Ishikawa (cell line): ENCODE data around the gene INS.

Experiments
- CEBPB ChIP-seq: IDR thresholded peaks from 2 replicates; pipeline ENCODE4 v1.6.1; 2012
- CREB1 ChIP-seq: IDR thresholded peaks from 2 replicates; pipeline ENCODE4 v1.6.1; 2012; ENCODE audit warnings: low read depth
- EGR1 ChIP-seq: IDR thresholded peaks from 2 replicates; pipeline ENCODE4 v1.6.1; 2012
- EP300 ChIP-seq: IDR thresholded peaks from 2 replicates; pipeline ENCODE4 v1.6.1; 2012; ENCODE audit warnings: borderline replicate concordance
- FOXM1 ChIP-seq: IDR thresholded peaks from 2 replicates; pipeline ENCODE4 v1.6.1; 2012; ENCODE audit warnings: low read depth, borderline replicate concordance
- MAX ChIP-seq: IDR thresholded peaks from 2 replicates; pipeline ENCODE4 v1.6.1; 2012
- NFIC ChIP-seq: IDR thresholded peaks from 2 replicates; pipeline ENCODE4 v1.6.1; 2012
- RAD21 ChIP-seq: IDR thresholded peaks from 2 replicates; pipeline ENCODE4 v1.6.1; 2012; ENCODE audit warnings: low read depth
- REST ChIP-seq: IDR thresholded peaks from 2 replicates; pipeline ENCODE4 v1.6.1; 2012; ENCODE audit warnings: low read depth, mild to moderate bottlenecking
- TAF1 ChIP-seq: IDR thresholded peaks from 2 replicates; pipeline ENCODE4 v1.6.1; 2012; ENCODE audit warnings: low read depth, mild to moderate bottlenecking
- TCF12 ChIP-seq: IDR thresholded peaks from 2 replicates; pipeline ENCODE4 v1.6.1; 2012; ENCODE audit warnings: low read depth
- TEAD4 ChIP-seq: IDR thresholded peaks from 2 replicates; pipeline ENCODE4 v1.6.1; 2012
- USF1 ChIP-seq: IDR thresholded peaks from 2 replicates; pipeline ENCODE4 v1.6.1; 2012
- YY1 ChIP-seq: IDR thresholded peaks from 2 replicates; pipeline ENCODE4 v1.6.1; 2012; ENCODE audit warnings: low read depth
- ZBTB7A ChIP-seq: IDR thresholded peaks from 2 replicates; pipeline ENCODE4 v1.6.1; 2012; ENCODE audit warnings: low read depth

Gene INS

GRCh38 chr11:2151500-2152257 lies 9.3 kb downstream of the INS start:
- TF ChIP-seq RAD21: peak; percentile 85
- TF ChIP-seq YY1: no peak
- TF ChIP-seq TCF12: no peak
- peak; percentile 63; the same call in 1 of the 2 replicates for TF ChIP-seq CEBPB
- TF ChIP-seq CREB1: no peak

- TF ChIP-seq USF1 (no peak), RAD21 (peak; percentile 66), CEBPB (no peak), CREB1 (no peak), NFIC (no peak), TEAD4 (no peak)
These were observed 10.9 kb downstream of the INS start for GRCh38 chr11:2149864-2150847.

- no peak for TF ChIP-seq CEBPB
- no peak for TF ChIP-seq TCF12
- TF ChIP-seq EP300: no peak
- no peak for TF ChIP-seq REST
- TF ChIP-seq EGR1: no peak
- TF ChIP-seq RAD21: no peak
- TF ChIP-seq MAX: no peak
- no peak for TF ChIP-seq TEAD4
- no peak for TF ChIP-seq ZBTB7A
- TF ChIP-seq YY1: no peak
- TF ChIP-seq FOXM1: no peak
- TF ChIP-seq TAF1: no peak
- TF ChIP-seq CREB1: no peak
- no peak for TF ChIP-seq USF1
- TF ChIP-seq NFIC: no peak
These were observed 11.5 kb downstream of the INS start for GRCh38 chr11:2149460-2149859.

GRCh38 chr11:2148595-2148994 lies 12.4 kb downstream of the INS start:
- TF ChIP-seq REST: no peak
- no peak for TF ChIP-seq EGR1
- TF ChIP-seq MAX: no peak
- TF ChIP-seq EP300: no peak
- no peak for TF ChIP-seq TCF12
- TF ChIP-seq YY1: no peak

GRCh38 chr11:2147391-2147790 lies 13.6 kb downstream of the INS start:
- TF ChIP-seq USF1 (no peak), TEAD4 (no peak), RAD21 (no peak), ZBTB7A (no peak), TCF12 (no peak), FOXM1 (no peak), REST (no peak), NFIC (no peak), CEBPB (no peak), EP300 (no peak), YY1 (no peak), CREB1 (no peak), MAX (no peak), EGR1 (no peak), TAF1 (no peak)
